GM23248 (cell line): ENCODE measurements around the gene DNAAF8. TPM values are rescaled to one million over a fixed set of nuclear protein-coding genes. Genes with fewer than 3 reads are reported as not detected.
"Not testable (repeated sequence)": the region's sequence is repeated elsewhere in the genome, so short reads cannot be mapped to it uniquely, and the experiment has no call there.

Source experiments
- DNase-seq: peaks from one replicate; pipeline ENCODE4 v3.0.0-alpha.2; 2015
- H2AFZ ChIP-seq: fragments of 200-600 bp; sonication (generic); 2 replicates; pipeline ENCODE4 v1.6.1; 2016; ENCODE audit warnings: antibody characterized with exemption
- H3F3A ChIP-seq: fragments of 200-600 bp; sonication (generic); 2 replicates; pipeline ENCODE4 v1.6.1; 2016; ENCODE audit warnings: mild to moderate bottlenecking, antibody characterized with exemption, mixed run types; ENCODE audit not compliant: insufficient read depth
- H3K27ac ChIP-seq: fragments of 200-600 bp; sonication (generic); 2 replicates; pipeline ENCODE4 v1.5.1; 2016; ENCODE audit warnings: mild to moderate bottlenecking
- H3K27me3 ChIP-seq: fragments of 200-600 bp; sonication (generic); replicated peaks from 2 replicates; pipeline ENCODE4 v1.6.1; 2016; ENCODE audit warnings: mild to moderate bottlenecking; ENCODE audit not compliant: insufficient read depth
- H3K36me3 ChIP-seq: fragments of 200-600 bp; sonication (generic); 2 replicates; pipeline ENCODE4 v1.6.1; 2016; ENCODE audit warnings: low read depth, mild to moderate bottlenecking
- H3K4me1 ChIP-seq: fragments of 200-600 bp; sonication (generic); 2 replicates; pipeline ENCODE4 v1.6.1; 2016; ENCODE audit warnings: mild to moderate bottlenecking; ENCODE audit not compliant: insufficient read depth
- H3K4me2 ChIP-seq: fragments of 200-600 bp; sonication (generic); one replicate; pipeline ENCODE4 v1.6.1; 2016; ENCODE audit warnings: mild to moderate bottlenecking; ENCODE audit not compliant: unreplicated experiment
- H3K4me3 ChIP-seq: fragments of 200-600 bp; sonication (generic); 2 replicates; pipeline ENCODE4 v1.5.1; 2016; ENCODE audit warnings: mild to moderate bottlenecking
- H3K79me2 ChIP-seq: fragments of 200-600 bp; sonication (generic); 2 replicates; pipeline ENCODE4 v1.6.1; 2016; ENCODE audit warnings: mild to moderate bottlenecking; ENCODE audit not compliant: insufficient read depth
- H3K9ac ChIP-seq: fragments of 200-600 bp; sonication (generic); 2 replicates; pipeline ENCODE4 v1.6.1; 2016; ENCODE audit warnings: mild to moderate bottlenecking
- H3K9me2 ChIP-seq: fragments of 200-600 bp; sonication (generic); 2 replicates; pipeline ENCODE4 v1.6.1; 2016; ENCODE audit warnings: mixed run types, mild to moderate bottlenecking, moderate library complexity; ENCODE audit not compliant: insufficient read depth
- H3K9me3 ChIP-seq: fragments of 200-600 bp; sonication (generic); one replicate; pipeline ENCODE4 v1.6.1; 2017; ENCODE audit warnings: low read depth
- H4K20me1 ChIP-seq: fragments of 200-600 bp; sonication (generic); 2 replicates; pipeline ENCODE4 v1.6.0; 2016; ENCODE audit not compliant: insufficient read depth
- EZH2 ChIP-seq: fragments of 200-600 bp; sonication (generic); IDR thresholded peaks from 2 replicates; pipeline ENCODE4 v1.6.1; 2018; ENCODE audit warnings: antibody characterized with exemption, mild to moderate bottlenecking; ENCODE audit not compliant: insufficient read depth, poor library complexity, severe bottlenecking
- EZH2phosphoT487 ChIP-seq: fragments of 200-600 bp; sonication (generic); IDR thresholded peaks from 2 replicates; pipeline ENCODE4 v1.6.1; 2018; ENCODE audit warnings: antibody characterized with exemption, moderate library complexity, mild to moderate bottlenecking, low read depth; ENCODE audit not compliant: insufficient read depth
- WGBS, 2 experiments: methylation state at CpG; one replicate each; pipeline ENCODE4 v1.1.6; 2015 to 2017; ENCODE audit warnings: low lambda C conversion rate in 2 of 2, low coverage in 1 of 2; ENCODE audit errors: missing lambda C conversion rate in 2 of 2; 5-methylcytosine and 5-hydroxymethylcytosine counted together
- in situ Hi-C: fragments of 300-500 bp; cut with MboI; formaldehyde crosslinking; loops from 2 replicates; pipeline ENCODE4 v1.15.0; 2020
- polyA plus RNA-seq: library from polyadenylated mRNA; unstranded; fragments of >200 nt; fragmentation: Nextera tagmentation; extraction: Ambion mirVana; gene quantifications from 2 replicates; pipeline ENCODE4 v1.2.1, GENCODE V29; 2016
- total RNA-seq: library from RNA; depleted of rRNA; stranded (reverse); fragments of >200 nt; shearing (Covaris generic); gene quantifications from 2 replicates; pipeline ENCODE4 v1.2.3, GENCODE V29; 2014

DNAAF8 gene
- total and polyA plus RNA-seq, 2 experiments from 2014 or later: 0.86 to 1.7 TPM

- peaks cover 3% of the 10 kb centered on the region; the same call in 1 of the 2 replicates for H3K4me1 ChIP-seq
- H3K9ac ChIP-seq: no peak overlapping the region
- no peak for DNase-seq
- no peak overlapping the region for H3K4me3 ChIP-seq
- in situ Hi-C loops: no loop called here
- H3K36me3 ChIP-seq: no peaks in the 10 kb centered on the region
- TF ChIP-seq EZH2phosphoT487: no peak
- no peak for TF ChIP-seq EZH2
- no peak overlapping the region for H3K4me2 ChIP-seq
- H3K9me2 ChIP-seq: no peaks in the 10 kb centered on the region
- H4K20me1 ChIP-seq: no peaks in the 10 kb centered on the region
- H3K27me3 ChIP-seq: no peaks in the 10 kb centered on the region
- 78 to 79% methylated on average over 15 of the region's 15 CpGs for WGBS, 2 experiments
- H3K79me2 ChIP-seq: peaks cover 14% of the 10 kb centered on the region
- H3F3A ChIP-seq: no peaks in the 10 kb centered on the region
- H2AFZ ChIP-seq: no peak overlapping the region
- H3K9me3 ChIP-seq: no peaks in the 10 kb centered on the region
- no peak overlapping the region for H3K27ac ChIP-seq
Observed at GRCh38 chr16:4737545-4737944, 3.2 kb downstream of the DNAAF8 start.

- H3F3A ChIP-seq, H3K4me2 ChIP-seq, H3K9ac ChIP-seq, H3K4me3 ChIP-seq, H3K79me2 ChIP-seq, H3K27me3 ChIP-seq, H3K9me2 ChIP-seq, H3K9me3 ChIP-seq, in situ Hi-C loops, H4K20me1 ChIP-seq, H2AFZ ChIP-seq, DNase-seq, H3K36me3 ChIP-seq, H3K4me1 ChIP-seq, H3K27ac ChIP-seq: not testable (repeated sequence)
- WGBS, 2 experiments: 54 to 68% methylated on average over 5 of the region's 5 CpGs
Observed at GRCh38 chr16:4738370-4738769, 4.0 kb downstream of the DNAAF8 start.

- H3K27ac ChIP-seq: no peak overlapping the region
- H2AFZ ChIP-seq: peak overlapping the region; percentile 33; the same call in 1 of the 2 replicates
- H3K4me2 ChIP-seq: no peak overlapping the region
- no peaks in the 10 kb centered on the region for H3K79me2 ChIP-seq
- H3K36me3 ChIP-seq: no peaks in the 10 kb centered on the region
- TF ChIP-seq EZH2 (no peak), EZH2phosphoT487 (no peak)
- H3K9me2 ChIP-seq: no peaks in the 10 kb centered on the region
- DNase-seq: peak; percentile 30
- H3F3A ChIP-seq: no peaks in the 10 kb centered on the region
- H3K4me1 ChIP-seq: no peaks in the 10 kb centered on the region
- WGBS, 2 experiments: 47 to 54% methylated on average over 13 to 14 of the region's 14 CpGs
- in situ Hi-C loops: no loop called here
- no peak overlapping the region for H3K9ac ChIP-seq
- H3K4me3 ChIP-seq: no peak overlapping the region
- no peaks in the 10 kb centered on the region for H3K27me3 ChIP-seq
- no peaks in the 10 kb centered on the region for H4K20me1 ChIP-seq
- H3K9me3 ChIP-seq: no peaks in the 10 kb centered on the region
Observed at GRCh38 chr16:4743226-4743878, 9.0 kb downstream of the DNAAF8 start.

GRCh38 chr16:4744555-4745273 lies 10.4 kb downstream of the DNAAF8 start:
- Histone ChIP-seq H3K9ac (no peak overlapping the region), H3K4me3 (no peak overlapping the region), H3K9me2 (no peaks in the 10 kb centered on the region), H4K20me1 (no peaks in the 10 kb centered on the region), H3K27ac (no peak overlapping the region), H3K4me2 (no peak overlapping the region), H3F3A (no peaks in the 10 kb centered on the region), H3K27me3 (no peaks in the 10 kb centered on the region), H3K79me2 (no peaks in the 10 kb centered on the region), H3K36me3 (no peaks in the 10 kb centered on the region), H3K9me3 (no peaks in the 10 kb centered on the region), H2AFZ (no peak overlapping the region), H3K4me1 (no peaks in the 10 kb centered on the region)
- in situ Hi-C loops: no loop called here
- TF ChIP-seq EZH2: no peak
- no peak for TF ChIP-seq EZH2phosphoT487
- 57 to 66% methylated on average over 13 of the region's 13 CpGs for WGBS, 2 experiments
- no peak for DNase-seq
